ENCODE measurements around the gene CBX8. TPM values are rescaled to one million over a fixed set of nuclear protein-coding genes. Genes with fewer than 3 reads are reported as not detected.

Gene CBX8
- total and polyA plus RNA-seq, 2 of the 13 experiments (the other 11 are each of a cell fraction or from before 2014, with no cell fraction given), result 0.34 to 12.6 TPM

DNA sequence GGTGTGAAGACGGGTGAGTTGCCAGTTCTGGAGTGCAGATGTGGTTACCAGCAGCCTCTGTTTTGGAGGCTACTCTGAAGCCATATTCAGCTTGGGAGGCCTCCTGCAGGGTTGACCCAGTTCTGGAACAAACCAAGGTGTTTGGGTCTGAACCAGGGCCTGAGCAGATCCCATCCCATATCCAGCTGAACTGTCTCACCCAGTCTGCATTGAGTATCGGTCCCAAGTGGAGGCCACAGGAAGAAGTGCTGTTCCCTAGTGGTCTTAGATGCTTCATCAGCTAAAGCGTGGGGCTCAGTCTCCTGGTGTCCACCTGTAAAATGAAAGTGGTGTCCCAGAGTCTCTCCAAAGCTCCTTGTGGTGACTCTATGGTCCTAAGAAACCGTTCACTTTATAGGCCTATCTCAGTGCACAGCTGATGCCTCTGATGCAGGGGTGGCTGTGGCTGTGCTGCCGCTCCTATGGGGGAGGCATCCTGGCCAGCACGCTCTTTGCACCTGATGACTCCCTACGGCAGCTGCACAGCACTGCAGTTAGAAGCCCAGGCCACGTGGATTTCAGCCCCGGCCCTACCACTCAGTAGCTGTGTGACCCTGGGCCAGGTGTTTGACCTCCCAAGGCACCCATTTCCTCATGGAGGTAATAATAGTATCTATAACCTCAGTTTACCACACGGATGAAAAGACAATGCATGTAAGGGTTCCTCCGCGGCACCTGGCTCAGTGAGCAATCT is 21.3 kb upstream of the CBX8 start (continued):
- TF ChIP-seq JUND (CRISPR knock-in tag; IDR thresholded peaks at IDR 0.05) (no peak), ZNF274 (CRISPR knock-in tag; IDR thresholded peaks at IDR 0.05) (peak; percentile 84), ZNF607 (CRISPR knock-in tag; IDR thresholded peaks at IDR 0.05; ENCODE audit: borderline replicate concordance) (0 out of 2 replicates have a peak, but pooled peaks have one; percentile 25), AHR (CRISPR knock-in tag; IDR thresholded peaks at IDR 0.05) (no peak), CREB1 (IDR thresholded peaks at IDR 0.05) (no peak), CREB1 (CRISPR knock-in tag; IDR thresholded peaks at IDR 0.05) (no peak), FLYWCH1 (CRISPR knock-in tag; IDR thresholded peaks at IDR 0.05) (no peak), PAF1 (CRISPR knock-in tag; IDR thresholded peaks at IDR 0.05) (no peak), MYNN (CRISPR knock-in tag; IDR thresholded peaks at IDR 0.05; ENCODE audit: low read depth) (no peak), ARNT (IDR thresholded peaks at IDR 0.05) (no peak), ZNF468 (CRISPR knock-in tag; IDR thresholded peaks at IDR 0.05) (no peak), ZEB1 (IDR thresholded peaks at IDR 0.05; ENCODE audit: insufficient replicate concordance, low read depth) (no peak), ZNF350 (CRISPR knock-in tag; IDR thresholded peaks at IDR 0.05; ENCODE audit: borderline replicate concordance, low read depth) (peak; percentile 47; the same call in 1 of the 2 replicates), ZNF333 (CRISPR knock-in tag; IDR thresholded peaks at IDR 0.05; ENCODE audit: borderline replicate concordance) (no peak), ZNF558 (CRISPR knock-in tag; IDR thresholded peaks at IDR 0.05; ENCODE audit: borderline replicate concordance) (no peak), NAIF1 (CRISPR knock-in tag; IDR thresholded peaks at IDR 0.05; ENCODE audit: borderline replicate concordance) (no peak), GLI4 (CRISPR knock-in tag; IDR thresholded peaks at IDR 0.05; ENCODE audit: borderline replicate concordance) (peak; percentile 47; the same call in 1 of the 2 replicates), ZNF12 (CRISPR knock-in tag; IDR thresholded peaks at IDR 0.05) (no peak), CCDC6 (CRISPR knock-in tag; IDR thresholded peaks at IDR 0.05) (peak; percentile 53; the same call in 1 of the 2 replicates), NFIB (CRISPR knock-in tag; IDR thresholded peaks at IDR 0.05; ENCODE audit: borderline replicate concordance) (no peak), ZSCAN9 (CRISPR knock-in tag; IDR thresholded peaks at IDR 0.05; ENCODE audit: borderline replicate concordance) (0 out of 2 replicates have a peak, but pooled peaks have one; percentile 48), ZBTB38 (CRISPR knock-in tag; IDR thresholded peaks at IDR 0.05) (peak; percentile 81)
- TF ChIP-seq, protein P1, sequence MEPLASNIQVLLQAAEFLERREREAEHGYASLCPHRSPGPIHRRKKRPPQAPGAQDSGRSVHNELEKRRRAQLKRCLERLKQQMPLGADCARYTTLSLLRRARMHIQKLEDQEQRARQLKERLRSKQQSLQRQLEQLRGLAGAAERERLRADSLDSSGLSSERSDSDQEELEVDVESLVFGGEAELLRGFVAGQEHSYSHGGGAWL (CRISPR knock-in tag; IDR thresholded peaks at IDR 0.05), result peak; percentile 67
- TF ChIP-seq, protein P2, sequence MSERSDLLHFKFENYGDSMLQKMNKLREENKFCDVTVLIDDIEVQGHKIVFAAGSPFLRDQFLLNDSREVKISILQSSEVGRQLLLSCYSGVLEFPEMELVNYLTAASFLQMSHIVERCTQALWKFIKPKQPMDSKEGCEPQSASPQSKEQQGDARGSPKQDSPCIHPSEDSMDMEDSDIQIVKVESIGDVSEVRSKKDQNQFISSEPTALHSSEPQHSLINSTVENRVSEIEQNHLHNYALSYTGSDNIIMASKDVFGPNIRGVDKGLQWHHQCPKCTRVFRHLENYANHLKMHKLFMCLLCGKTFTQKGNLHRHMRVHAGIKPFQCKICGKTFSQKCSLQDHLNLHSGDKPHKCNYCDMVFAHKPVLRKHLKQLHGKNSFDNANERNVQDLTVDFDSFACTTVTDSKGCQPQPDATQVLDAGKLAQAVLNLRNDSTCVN (CRISPR knock-in tag; IDR thresholded peaks at IDR 0.05; ENCODE audit: borderline replicate concordance), result no peak
- TF ChIP-seq, protein P3, sequence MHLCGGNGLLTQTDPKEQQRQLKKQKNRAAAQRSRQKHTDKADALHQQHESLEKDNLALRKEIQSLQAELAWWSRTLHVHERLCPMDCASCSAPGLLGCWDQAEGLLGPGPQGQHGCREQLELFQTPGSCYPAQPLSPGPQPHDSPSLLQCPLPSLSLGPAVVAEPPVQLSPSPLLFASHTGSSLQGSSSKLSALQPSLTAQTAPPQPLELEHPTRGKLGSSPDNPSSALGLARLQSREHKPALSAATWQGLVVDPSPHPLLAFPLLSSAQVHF (CRISPR knock-in tag; IDR thresholded peaks at IDR 0.05), result no peak
- TF ChIP-seq, protein P4, sequence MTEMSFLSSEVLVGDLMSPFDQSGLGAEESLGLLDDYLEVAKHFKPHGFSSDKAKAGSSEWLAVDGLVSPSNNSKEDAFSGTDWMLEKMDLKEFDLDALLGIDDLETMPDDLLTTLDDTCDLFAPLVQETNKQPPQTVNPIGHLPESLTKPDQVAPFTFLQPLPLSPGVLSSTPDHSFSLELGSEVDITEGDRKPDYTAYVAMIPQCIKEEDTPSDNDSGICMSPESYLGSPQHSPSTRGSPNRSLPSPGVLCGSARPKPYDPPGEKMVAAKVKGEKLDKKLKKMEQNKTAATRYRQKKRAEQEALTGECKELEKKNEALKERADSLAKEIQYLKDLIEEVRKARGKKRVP (CRISPR knock-in tag; IDR thresholded peaks at IDR 0.05), result no peak
- TF ChIP-seq, protein P5, sequence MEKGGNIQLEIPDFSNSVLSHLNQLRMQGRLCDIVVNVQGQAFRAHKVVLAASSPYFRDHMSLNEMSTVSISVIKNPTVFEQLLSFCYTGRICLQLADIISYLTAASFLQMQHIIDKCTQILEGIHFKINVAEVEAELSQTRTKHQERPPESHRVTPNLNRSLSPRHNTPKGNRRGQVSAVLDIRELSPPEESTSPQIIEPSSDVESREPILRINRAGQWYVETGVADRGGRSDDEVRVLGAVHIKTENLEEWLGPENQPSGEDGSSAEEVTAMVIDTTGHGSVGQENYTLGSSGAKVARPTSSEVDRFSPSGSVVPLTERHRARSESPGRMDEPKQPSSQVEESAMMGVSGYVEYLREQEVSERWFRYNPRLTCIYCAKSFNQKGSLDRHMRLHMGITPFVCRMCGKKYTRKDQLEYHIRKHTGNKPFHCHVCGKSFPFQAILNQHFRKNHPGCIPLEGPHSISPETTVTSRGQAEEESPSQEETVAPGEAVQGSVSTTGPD (CRISPR knock-in tag; IDR thresholded peaks at IDR 0.05), result no peak

All from HepG2 (cell line).